CD14-positive monocyte (primary cell): ENCODE results near the gene NAXD. TPM values are rescaled to one million over a fixed set of nuclear protein-coding genes. Genes with fewer than 3 reads are reported as not detected.
A peak's percentile ranks its signal among the peaks of the same experiment; 100 is the strongest.

Experiments used
- DNase-seq, 3 donors: peaks; one replicate each; pipeline ENCODE4 v3.0.0-alpha.2; 2011 to 2022
- H2AFZ ChIP-seq: 2 replicates; pipeline ENCODE4 v1.6.0; 2012; ENCODE audit warnings: mild to moderate bottlenecking, low read depth, low read length, inconsistent platforms; ENCODE audit not compliant: insufficient read depth, poor library complexity, severe bottlenecking
- H3K27ac ChIP-seq, 2 donors: 1 replicate in 1 of 2; 2 replicates in 1 of 2; pipeline ENCODE4 v1.5.1; 2012 to 2013; ENCODE audit warnings: low read length in 2 of 2, control low read depth in 1 of 2, inconsistent platforms in 1 of 2, low read depth in 1 of 2, mild to moderate bottlenecking in 1 of 2
- H3K27me3 ChIP-seq, 2 donors: one replicate each; pipeline versions ENCODE4 v1.6.0 to v1.6.1; 2011 to 2013; ENCODE audit warnings: low read length in 2 of 2; ENCODE audit not compliant: control insufficient read depth in 2 of 2, insufficient read depth in 2 of 2
- H3K36me3 ChIP-seq, 2 donors: replicated peaks in 1 of 2; 1 replicate in 1 of 2; 2 replicates in 1 of 2; pipeline versions ENCODE4 v1.5.1 to v1.6.1; 2012 to 2013; ENCODE audit warnings: low read length in 2 of 2, control low read depth in 1 of 2, inconsistent platforms in 1 of 2, mild to moderate bottlenecking in 1 of 2; ENCODE audit not compliant: insufficient read depth in 2 of 2, control insufficient read depth in 1 of 2
- H3K4me1 ChIP-seq, 2 donors: 1 replicate in 1 of 2; 2 replicates in 1 of 2; pipeline versions ENCODE4 v1.5.1 to v1.6.1; 2012 to 2013; ENCODE audit warnings: low read length in 2 of 2, control low read depth in 1 of 2, inconsistent platforms in 1 of 2, mild to moderate bottlenecking in 1 of 2, moderate library complexity in 1 of 2; ENCODE audit not compliant: insufficient read depth in 2 of 2, control insufficient read depth in 1 of 2
- H3K4me2 ChIP-seq: replicated peaks from 2 replicates; pipeline ENCODE3; 2012; ENCODE audit warnings: low read length, moderate library complexity, mild to moderate bottlenecking; ENCODE audit not compliant: poor library complexity, severe bottlenecking; ENCODE audit errors: extremely low read depth
- H3K4me3 ChIP-seq, 3 experiments: fragments of 200-600 bp in 1 of 3; sonication (generic) in 1 of 3; replicated peaks in 1 of 3; 1 replicate in 2 of 3; 2 replicates in 1 of 3; pipeline ENCODE4 v1.5.1; 2011 to 2013; ENCODE audit warnings: low read length in 3 of 3, mild to moderate bottlenecking in 3 of 3, control low read depth in 2 of 3, low read depth in 2 of 3, inconsistent platforms in 1 of 3, moderate library complexity in 1 of 3
- H3K79me2 ChIP-seq: 2 replicates; pipeline ENCODE4 v1.6.0; 2012; ENCODE audit warnings: mild to moderate bottlenecking, control low read depth, inconsistent platforms, low read length, moderate library complexity; ENCODE audit not compliant: insufficient read depth
- H3K9ac ChIP-seq: 2 replicates; pipeline ENCODE4 v1.6.0; 2017; ENCODE audit warnings: low read length, mild to moderate bottlenecking; ENCODE audit not compliant: insufficient read depth, poor library complexity, severe bottlenecking
- H3K9me3 ChIP-seq, 2 donors: replicated peaks in 1 of 2; 1 replicate in 1 of 2; 2 replicates in 1 of 2; pipeline versions ENCODE4 v1.5.1 to v1.6.1; 2012 to 2013; ENCODE audit warnings: low read length in 2 of 2, control low read depth in 1 of 2; ENCODE audit not compliant: control insufficient read depth in 1 of 2, insufficient read depth in 1 of 2
- H4K20me1 ChIP-seq: 2 replicates; pipeline ENCODE4 v1.6.0; 2012; ENCODE audit warnings: mild to moderate bottlenecking, low read length, control low read depth, moderate library complexity; ENCODE audit not compliant: insufficient read depth
- H3K27ac Mint-ChIP-seq, 7 donors: one replicate each; pipeline ENCODE4 v1.8.0; 2020; ENCODE audit warnings: mild to moderate bottlenecking in 7 of 7, mixed read lengths in 7 of 7, moderate library complexity in 6 of 7, inconsistent platforms in 2 of 7
- H3K27me3 Mint-ChIP-seq, 3 donors: one replicate each; pipeline ENCODE4 v1.8.0; 2021 to 2022; ENCODE audit warnings: low read depth in 3 of 3, mild to moderate bottlenecking in 3 of 3, mixed read lengths in 3 of 3, moderate library complexity in 3 of 3, inconsistent platforms in 1 of 3
- H3K36me3 Mint-ChIP-seq, 2 donors: one replicate each; pipeline ENCODE4 v1.8.0; 2020; ENCODE audit warnings: mixed read lengths in 2 of 2, inconsistent platforms in 1 of 2, mild to moderate bottlenecking in 1 of 2
- H3K4me1 Mint-ChIP-seq: one replicate; pipeline ENCODE4 v1.8.0; 2020; ENCODE audit warnings: mild to moderate bottlenecking, mixed read lengths
- H3K4me3 Mint-ChIP-seq, 2 donors: one replicate each; pipeline ENCODE4 v1.8.0; 2020; ENCODE audit warnings: mild to moderate bottlenecking in 2 of 2, mixed read lengths in 2 of 2, moderate library complexity in 1 of 2
- H3K9me3 Mint-ChIP-seq, 7 donors: one replicate each; pipeline ENCODE4 v1.8.0; 2020 to 2022; ENCODE audit warnings: mixed read lengths in 7 of 7, mild to moderate bottlenecking in 6 of 7, moderate library complexity in 6 of 7, inconsistent platforms in 2 of 7
- WGBS: methylation state at CpG from one replicate; pipeline ENCODE4 v1.1.5; 2013; ENCODE audit warnings: missing lambda C conversion rate; ENCODE audit not compliant: insufficient coverage; 5-methylcytosine and 5-hydroxymethylcytosine counted together
- intact Hi-C, 2 donors: fragments of 100-400 bp; cut with micrococcal nuclease; formaldehyde crosslinking; loops; one replicate each; pipeline versions ENCODE4 v1.15.0 to v1.15.1; 2023
- polyA plus RNA-seq, 3 donors: library from polyadenylated mRNA; depleted of rRNA in 1 of 3; unstranded in 2 of 3; stranded (reverse) in 1 of 3; fragments of 300-500 nt in 2 of 3; fragments of >200 nt in 1 of 3; fragmentation: Illumina TruSeq in 2 of 3; gene quantifications; 1 replicate in 2 of 3; 2 replicates in 1 of 3; pipeline ENCODE4 v1.2.3, GENCODE V29; 2012 to 2021
- TF ChIP-seq, protein P1 (sequence below): fragments of 200-600 bp; IDR thresholded peaks from one replicate; pipeline ENCODE4 v1.8.0; 2022; ENCODE audit warnings: antibody characterized with exemption, mild to moderate bottlenecking

The NAXD gene
- polyA plus RNA-seq, 3 donors: 7.4 to 22.8 (median 8.5) TPM

DNA sequence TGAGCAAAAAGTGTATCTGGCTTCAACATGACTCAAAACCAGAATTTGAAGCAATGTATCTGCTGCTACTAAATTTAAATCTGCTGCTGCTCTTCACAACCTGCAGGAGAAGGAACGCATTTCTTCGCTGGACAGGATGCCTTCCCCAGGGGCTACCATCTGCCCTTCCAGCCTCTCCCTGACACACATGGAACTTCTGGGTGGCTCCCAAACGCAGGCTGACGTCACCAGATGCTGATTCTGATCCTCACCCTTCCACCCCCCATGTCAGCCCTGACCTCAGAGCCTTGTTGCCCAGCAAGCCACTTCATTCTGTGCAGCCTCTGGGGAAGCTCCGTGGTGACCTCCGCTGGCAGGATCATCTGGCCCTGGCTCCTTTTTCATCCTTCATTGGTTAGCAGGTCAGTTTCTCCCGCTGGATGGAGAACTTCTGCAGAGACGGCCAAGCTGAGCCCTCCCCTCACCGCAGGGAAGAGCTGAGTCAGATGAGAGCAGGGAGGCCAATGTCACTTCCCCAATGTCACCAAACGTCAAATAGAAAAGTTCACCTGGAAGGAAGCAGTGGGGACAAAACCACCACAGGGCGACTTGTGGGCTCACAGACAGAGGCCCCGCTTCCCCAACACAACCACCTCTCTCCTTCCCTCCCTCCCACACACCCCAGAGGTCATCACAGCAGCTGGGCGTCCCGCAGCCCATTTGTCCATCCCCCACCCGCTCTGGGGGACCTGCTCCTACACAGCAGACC lies 39.8 kb upstream of the NAXD start:
- H3K27me3 Mint-ChIP-seq: peaks cover 7 to 17% (median 12%) of the 10 kb centered on the region in 3 donors
- peak overlapping the region; percentile 54 for H3K4me2 ChIP-seq
- no peak overlapping the region for H3K9ac ChIP-seq

GRCh38 chr13:110576070-110576394 lies 39.3 kb upstream of the NAXD start:
- Histone ChIP-seq H3K27me3 (peaks cover 0 to 7% of the 10 kb centered on the region in 2 donors), H3K4me3 (peak overlapping the region in 1 of 3 experiments; percentile 36), H3K4me2 (peak overlapping the region; percentile 54), H2AFZ (no peak overlapping the region), H3K79me2 (no peaks in the 10 kb centered on the region), H3K36me3 (no peaks in the 10 kb centered on the region), H3K9me3 (no peaks in the 10 kb centered on the region), H3K9ac (no peak overlapping the region), H3K27ac (no peak overlapping the region), H4K20me1 (no peaks in the 10 kb centered on the region), H3K4me1 (peaks cover 21 to 32% of the 10 kb centered on the region in 2 donors)
- peaks cover 0 to 10% (median 0%) of the 10 kb centered on the region in 7 donors for H3K9me3 Mint-ChIP-seq
- intact Hi-C loops: no loop called here
- no peaks in the 10 kb centered on the region for H3K36me3 Mint-ChIP-seq
- peaks cover 33% of the 10 kb centered on the region for H3K4me1 Mint-ChIP-seq
- peak overlapping the region in 1 of 2 donors; percentile 74 for H3K4me3 Mint-ChIP-seq
- WGBS: 7% methylated on average over 6 of the region's 7 CpGs
- TF ChIP-seq, protein P1, sequence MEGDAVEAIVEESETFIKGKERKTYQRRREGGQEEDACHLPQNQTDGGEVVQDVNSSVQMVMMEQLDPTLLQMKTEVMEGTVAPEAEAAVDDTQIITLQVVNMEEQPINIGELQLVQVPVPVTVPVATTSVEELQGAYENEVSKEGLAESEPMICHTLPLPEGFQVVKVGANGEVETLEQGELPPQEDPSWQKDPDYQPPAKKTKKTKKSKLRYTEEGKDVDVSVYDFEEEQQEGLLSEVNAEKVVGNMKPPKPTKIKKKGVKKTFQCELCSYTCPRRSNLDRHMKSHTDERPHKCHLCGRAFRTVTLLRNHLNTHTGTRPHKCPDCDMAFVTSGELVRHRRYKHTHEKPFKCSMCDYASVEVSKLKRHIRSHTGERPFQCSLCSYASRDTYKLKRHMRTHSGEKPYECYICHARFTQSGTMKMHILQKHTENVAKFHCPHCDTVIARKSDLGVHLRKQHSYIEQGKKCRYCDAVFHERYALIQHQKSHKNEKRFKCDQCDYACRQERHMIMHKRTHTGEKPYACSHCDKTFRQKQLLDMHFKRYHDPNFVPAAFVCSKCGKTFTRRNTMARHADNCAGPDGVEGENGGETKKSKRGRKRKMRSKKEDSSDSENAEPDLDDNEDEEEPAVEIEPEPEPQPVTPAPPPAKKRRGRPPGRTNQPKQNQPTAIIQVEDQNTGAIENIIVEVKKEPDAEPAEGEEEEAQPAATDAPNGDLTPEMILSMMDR: no peak
- DNase-seq: no peak
- H3K27ac Mint-ChIP-seq: peak overlapping the region in 5 of 7 donors; percentile 22 to 75 (median 51)
- peaks cover 7 to 17% (median 12%) of the 10 kb centered on the region in 3 donors for H3K27me3 Mint-ChIP-seq

More for the DNA sequence above, 39.8 kb upstream of the NAXD start:
- peaks cover 0 to 7% of the 10 kb centered on the region in 2 donors for H3K27me3 ChIP-seq
- peak; percentile 55 to 75 (median 59) for DNase-seq
- WGBS: 11% methylated on average over 15 of the region's 15 CpGs
- H4K20me1 ChIP-seq: no peaks in the 10 kb centered on the region
- peaks cover 29% of the 10 kb centered on the region for H3K4me1 Mint-ChIP-seq
- H3K4me3 Mint-ChIP-seq: peak overlapping the region; percentile 28 to 74
- H3K79me2 ChIP-seq: no peaks in the 10 kb centered on the region
- no peaks in the 10 kb centered on the region for H3K9me3 ChIP-seq
- H3K4me1 ChIP-seq: peaks cover 17 to 27% of the 10 kb centered on the region in 2 donors
- H3K4me3 ChIP-seq: peak overlapping the region in 1 of 3 experiments; percentile 36
- H3K27ac Mint-ChIP-seq: peak overlapping the region in 5 of 7 donors; percentile 42 to 75 (median 51)
- peak overlapping the region; percentile 47 for H2AFZ ChIP-seq
- intact Hi-C loops: no loop called here
- no peak overlapping the region for H3K27ac ChIP-seq
- H3K9me3 Mint-ChIP-seq: peaks cover 0 to 10% (median 0%) of the 10 kb centered on the region in 7 donors
- no peaks in the 10 kb centered on the region for H3K36me3 ChIP-seq
- TF ChIP-seq, protein P1: no peak
- no peaks in the 10 kb centered on the region for H3K36me3 Mint-ChIP-seq
